GM21526 (cell line): ENCODE results near the gene FGFR3.

ENCODE experiments used
- ATAC-seq: cut with Tn5 transposase; IDR thresholded peaks from one replicate; pipeline ENCODE4 v1.9.1; 2021; ENCODE audit warnings: moderate library complexity; ENCODE audit not compliant: unreplicated experiment, low FRiP score

The FGFR3 gene

DNA sequence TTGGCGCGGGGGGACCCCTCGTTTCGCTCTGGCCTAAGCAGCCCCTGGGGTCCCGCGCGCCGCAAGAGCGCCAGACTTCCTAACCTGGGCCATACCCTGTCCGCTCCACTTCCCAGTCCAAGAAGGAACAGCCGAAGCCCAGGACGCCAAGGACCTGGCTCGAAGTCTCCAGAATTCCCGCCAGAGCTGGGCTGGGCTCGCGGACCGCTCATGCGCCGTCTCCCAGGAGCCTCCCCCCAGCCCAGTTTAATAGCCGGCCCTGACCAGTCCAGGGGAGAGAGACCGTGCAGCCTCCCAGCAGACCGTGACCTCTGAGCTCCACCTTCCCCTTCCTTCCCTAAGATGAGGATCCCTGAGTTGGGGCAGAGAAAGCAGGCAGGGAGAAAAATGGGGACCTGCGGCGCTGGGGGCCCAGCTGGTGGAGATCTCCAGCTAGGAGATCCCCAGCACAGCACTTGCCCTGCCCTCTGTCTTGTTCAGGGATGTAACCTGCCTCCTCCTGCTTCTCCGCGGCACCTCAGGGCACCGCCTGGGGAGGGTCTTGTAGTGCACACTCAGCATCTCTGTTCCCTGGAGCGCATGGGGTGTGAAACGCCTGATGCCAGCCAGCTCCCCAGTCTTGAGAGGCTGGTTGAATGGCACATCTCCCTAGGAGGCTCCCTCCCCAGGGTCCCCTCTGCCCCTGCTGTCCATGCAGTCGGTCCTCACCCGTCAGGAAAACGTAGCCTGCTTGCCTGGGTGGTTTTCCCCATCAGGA lies 64.0 kb downstream of the FGFR3 start:
- no peak for ATAC-seq

DNA sequence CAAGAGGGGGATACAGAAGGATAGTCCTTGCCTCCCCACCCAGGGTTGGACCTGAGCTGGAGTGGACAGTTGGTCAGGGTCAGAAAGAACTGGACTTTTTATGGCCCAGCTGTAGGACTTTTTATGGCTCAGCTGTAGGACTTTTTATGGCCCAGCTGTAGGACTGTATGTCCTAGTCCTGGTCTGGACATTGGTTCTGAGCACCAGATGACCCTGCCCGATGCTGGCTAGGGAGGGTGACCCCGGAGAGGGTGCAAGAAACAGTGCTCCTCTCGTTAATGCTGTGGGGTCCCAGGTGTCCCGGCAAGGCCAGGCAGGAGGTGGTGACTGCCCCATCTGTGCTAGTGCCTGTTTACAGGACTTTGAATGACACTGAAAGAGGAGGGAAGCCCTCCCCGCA lies 64.8 kb downstream of the FGFR3 start:
- no peak for ATAC-seq
